ENCODE data around the gene TMSB15B. TPM values are rescaled to one million over a fixed set of nuclear protein-coding genes. Genes with fewer than 3 reads are reported as not detected.
"Not testable (repeated sequence)": the region's sequence is repeated elsewhere in the genome, so short reads cannot be mapped to it uniquely, and the experiment has no call there.

TMSB15B gene
- total and polyA plus RNA-seq, 2 experiments from 2014 or later = 6.6 to 14.3 TPM

- Histone ChIP-seq H3K27me3 (no peaks in the 10 kb centered on the region), H3K79me2 (no peaks in the 10 kb centered on the region), H3K9me3 (ENCODE audit: low read depth) (no peaks in the 10 kb centered on the region), H3K4me2 (no peak overlapping the region), H3K4me3 (no peak overlapping the region), H3K27ac (no peak overlapping the region), H3K4me1 (ENCODE audit: insufficient read depth) (no peaks in the 10 kb centered on the region), H3K36me3 (replicated peaks; ENCODE audit: insufficient read depth, low read depth) (no peaks in the 10 kb centered on the region), H2AFZ (no peak overlapping the region), H4K20me1 (ENCODE audit: insufficient read depth, poor library complexity, severe bottlenecking) (no peaks in the 10 kb centered on the region), H3K9me2 (replicated peaks; ENCODE audit: insufficient read depth) (no peaks in the 10 kb centered on the region)
- no peak for DNase-seq (ENCODE audit: low spot score)
- 50% methylated on average over 5 of the region's 5 CpGs for WGBS (ENCODE audit: low lambda C conversion rate, missing lambda C conversion rate)
- no peak for TF ChIP-seq CTCF (IDR thresholded peaks at IDR 0.05; ENCODE audit: poor library complexity)
- no peak for TF ChIP-seq EZH2 (IDR thresholded peaks at IDR 0.05; ENCODE audit: borderline replicate concordance)
- no peak for TF ChIP-seq EZH2phosphoT487 (IDR thresholded peaks at IDR 0.05; ENCODE audit: low read depth, severe bottlenecking, unreplicated experiment)
Observed at GRCh38 chrX:103999234-103999633, 36.8 kb downstream of the TMSB15B start.

- WGBS (ENCODE audit: low lambda C conversion rate, missing lambda C conversion rate) = 66% methylated on average over 5 of the region's 5 CpGs
- no peaks in the 10 kb centered on the region for H3K36me3 ChIP-seq (replicated peaks; ENCODE audit: insufficient read depth, low read depth)
- TF ChIP-seq CTCF (IDR thresholded peaks at IDR 0.05; ENCODE audit: poor library complexity) (no peak), EZH2phosphoT487 (IDR thresholded peaks at IDR 0.05; ENCODE audit: low read depth, severe bottlenecking, unreplicated experiment) (no peak), EZH2 (IDR thresholded peaks at IDR 0.05; ENCODE audit: borderline replicate concordance) (no peak)
- no peak overlapping the region for H3K4me2 ChIP-seq
- no peak overlapping the region for H3K27ac ChIP-seq
- no peaks in the 10 kb centered on the region for H3K9me2 ChIP-seq (replicated peaks; ENCODE audit: insufficient read depth)
- no peaks in the 10 kb centered on the region for H4K20me1 ChIP-seq (ENCODE audit: insufficient read depth, poor library complexity, severe bottlenecking)
- no peak for DNase-seq (ENCODE audit: low spot score)
- H3K27me3 ChIP-seq = no peaks in the 10 kb centered on the region
- no peak overlapping the region for H2AFZ ChIP-seq
- no peaks in the 10 kb centered on the region for H3K9me3 ChIP-seq (ENCODE audit: low read depth)
- no peaks in the 10 kb centered on the region for H3K79me2 ChIP-seq
- no peaks in the 10 kb centered on the region for H3K4me1 ChIP-seq (ENCODE audit: insufficient read depth)
- H3K4me3 ChIP-seq = no peak overlapping the region
Observed at GRCh38 chrX:104008831-104009230, 46.4 kb downstream of the TMSB15B start.

GRCh38 chrX:104013158-104013557 is 50.7 kb downstream of the TMSB15B start:
- Histone ChIP-seq H3K36me3 (replicated peaks; ENCODE audit: insufficient read depth, low read depth) (no peaks in the 10 kb centered on the region), H3K9me2 (replicated peaks; ENCODE audit: insufficient read depth) (no peaks in the 10 kb centered on the region), H3K27me3 (no peaks in the 10 kb centered on the region), H3K4me2 (no peak overlapping the region), H3K27ac (no peak overlapping the region), H3K9me3 (ENCODE audit: low read depth) (no peaks in the 10 kb centered on the region), H2AFZ (no peak overlapping the region), H3K4me3 (no peak overlapping the region), H3K79me2 (no peaks in the 10 kb centered on the region), H4K20me1 (ENCODE audit: insufficient read depth, poor library complexity, severe bottlenecking) (no peaks in the 10 kb centered on the region), H3K4me1 (ENCODE audit: insufficient read depth) (no peaks in the 10 kb centered on the region)
- WGBS (ENCODE audit: low lambda C conversion rate, missing lambda C conversion rate) = 95% methylated on average over 22 of the region's 24 CpGs
- DNase-seq (ENCODE audit: low spot score) = no peak
- TF ChIP-seq EZH2 (IDR thresholded peaks at IDR 0.05; ENCODE audit: borderline replicate concordance) (no peak), EZH2phosphoT487 (IDR thresholded peaks at IDR 0.05; ENCODE audit: low read depth, severe bottlenecking, unreplicated experiment) (no peak), CTCF (IDR thresholded peaks at IDR 0.05; ENCODE audit: poor library complexity) (no peak)

- H3K9me3 ChIP-seq (ENCODE audit: low read depth) = no peaks in the 10 kb centered on the region
- no peak within 1 kb of the TSS for H3K4me3 ChIP-seq
- WGBS (ENCODE audit: low lambda C conversion rate, missing lambda C conversion rate) = 92% methylated on average over 20 of the region's 20 CpGs
- H3K27ac ChIP-seq = no peak within 1 kb of the TSS
- no peaks in the 10 kb centered on the region for H3K9me2 ChIP-seq (replicated peaks; ENCODE audit: insufficient read depth)
- DNase-seq (ENCODE audit: low spot score) = no peak
- no peak for TF ChIP-seq EZH2phosphoT487 (IDR thresholded peaks at IDR 0.05; ENCODE audit: low read depth, severe bottlenecking, unreplicated experiment)
- TF ChIP-seq EZH2 (IDR thresholded peaks at IDR 0.05; ENCODE audit: borderline replicate concordance) = no peak
- H3K36me3 ChIP-seq (replicated peaks; ENCODE audit: insufficient read depth, low read depth) = no peaks in the 10 kb centered on the region
- H3K4me2 ChIP-seq = no peak within 1 kb of the TSS
- no peaks in the 10 kb centered on the region for H4K20me1 ChIP-seq (ENCODE audit: insufficient read depth, poor library complexity, severe bottlenecking)
- H3K4me1 ChIP-seq (ENCODE audit: insufficient read depth) = no peaks in the 10 kb centered on the region
- no peaks in the 10 kb centered on the region for H3K27me3 ChIP-seq
- no peak within 1 kb of the TSS for H2AFZ ChIP-seq
- H3K79me2 ChIP-seq = no peaks in the 10 kb centered on the region
Observed at GRCh38 chrX:104013606-104014005, 51.2 kb downstream of the TMSB15B start, which contains the start of gene H2BW1. Gene H2BW1 (minus strand): TSS chrX:104013708. CDS start chrX:104013576, 132 bp downstream.

- WGBS (ENCODE audit: low lambda C conversion rate, missing lambda C conversion rate) = 66% methylated on average over 8 of the region's 8 CpGs
- not testable (repeated sequence) for H3K9me2 ChIP-seq (replicated peaks; ENCODE audit: insufficient read depth); H3K4me1 ChIP-seq (ENCODE audit: insufficient read depth); H4K20me1 ChIP-seq (ENCODE audit: insufficient read depth, poor library complexity, severe bottlenecking); H3K27ac ChIP-seq; H3K9me3 ChIP-seq (ENCODE audit: low read depth); H3K36me3 ChIP-seq (replicated peaks; ENCODE audit: insufficient read depth, low read depth); H3K79me2 ChIP-seq; DNase-seq (ENCODE audit: low spot score); H3K4me3 ChIP-seq; H2AFZ ChIP-seq; H3K27me3 ChIP-seq; H3K4me2 ChIP-seq
Observed at GRCh38 chrX:104015576-104015975, 53.1 kb downstream of the TMSB15B start.
